Thyroid gland (tissue), 4 donors: Measurements from ENCODE around the gene MIDN. TPM values are rescaled to one million over a fixed set of nuclear protein-coding genes. Genes with fewer than 3 reads are reported as not detected.

ENCODE experiments used
- DNase-seq, 2 donors: peaks; one replicate each; pipeline ENCODE4 v3.0.0-alpha.2; 2019
- H3K27ac ChIP-seq, 3 donors: fragments of 200-600 bp; sonication (generic); 1 replicate in 2 of 3; 2 replicates in 1 of 3; pipeline ENCODE4 v1.5.1; 2016 to 2019; ENCODE audit warnings: mild to moderate bottlenecking in 1 of 3, moderate library complexity in 1 of 3
- H3K27me3 ChIP-seq: fragments of 200-600 bp; sonication (generic); one replicate; pipeline ENCODE4 v1.5.1; 2019
- H3K36me3 ChIP-seq, 2 donors: fragments of 200-600 bp; sonication (generic); one replicate each; pipeline ENCODE4 v1.5.1; 2016 to 2019
- H3K4me1 ChIP-seq, 2 donors: fragments of 200-600 bp; sonication (generic); one replicate each; pipeline ENCODE4 v1.5.1; 2017 to 2019
- H3K4me3 ChIP-seq, 3 donors: fragments of 200-600 bp; sonication (generic); replicated peaks in 1 of 3; 1 replicate in 2 of 3; 2 replicates in 1 of 3; pipeline ENCODE4 v1.5.1; 2016; ENCODE audit warnings: mild to moderate bottlenecking in 1 of 3
- H3K9me3 ChIP-seq: fragments of 200-600 bp; sonication (generic); one replicate; pipeline ENCODE4 v1.5.1; 2017
- POLR2A ChIP-seq, 2 donors: fragments of 450-650 bp; IDR thresholded peaks; one replicate each; pipeline ENCODE4 v1.6.1; 2017; ENCODE audit warnings: antibody characterized with exemption in 2 of 2, mild to moderate bottlenecking in 2 of 2, moderate library complexity in 1 of 2
- whole genome bisulfite sequencing, 2 donors: methylation state at CpG; one replicate each; pipeline ENCODE4 v1.1.5; 2017; 5-methylcytosine and 5-hydroxymethylcytosine counted together
- intact Hi-C: fragments of 100-400 bp; cut with DNase I; formaldehyde crosslinking; loops from one replicate; pipeline ENCODE4 v1.15.1; 2023
- total RNA-seq, 4 donors: library from RNA; depleted of rRNA; stranded (reverse); fragments of >200 nt; gene quantifications; one replicate each; pipeline ENCODE4 v1.2.3, GENCODE V29; 2016
- TF ChIP-seq, protein P1 (sequence below), 6 experiments: fragments of 200-600 bp in 3 of 6; fragments of 450-650 bp in 3 of 6; sonication (generic) in 3 of 6; IDR thresholded peaks; one replicate each; pipeline ENCODE4 v1.5.1; 2016 to 2019; ENCODE audit warnings: antibody characterized with exemption in 6 of 6, mild to moderate bottlenecking in 2 of 6, inconsistent platforms in 1 of 6, moderate library complexity in 1 of 6

Gene MIDN
- total RNA-seq, 4 donors from 2014 or later: 16.2 to 89.2 (median 17.9) TPM

DNA sequence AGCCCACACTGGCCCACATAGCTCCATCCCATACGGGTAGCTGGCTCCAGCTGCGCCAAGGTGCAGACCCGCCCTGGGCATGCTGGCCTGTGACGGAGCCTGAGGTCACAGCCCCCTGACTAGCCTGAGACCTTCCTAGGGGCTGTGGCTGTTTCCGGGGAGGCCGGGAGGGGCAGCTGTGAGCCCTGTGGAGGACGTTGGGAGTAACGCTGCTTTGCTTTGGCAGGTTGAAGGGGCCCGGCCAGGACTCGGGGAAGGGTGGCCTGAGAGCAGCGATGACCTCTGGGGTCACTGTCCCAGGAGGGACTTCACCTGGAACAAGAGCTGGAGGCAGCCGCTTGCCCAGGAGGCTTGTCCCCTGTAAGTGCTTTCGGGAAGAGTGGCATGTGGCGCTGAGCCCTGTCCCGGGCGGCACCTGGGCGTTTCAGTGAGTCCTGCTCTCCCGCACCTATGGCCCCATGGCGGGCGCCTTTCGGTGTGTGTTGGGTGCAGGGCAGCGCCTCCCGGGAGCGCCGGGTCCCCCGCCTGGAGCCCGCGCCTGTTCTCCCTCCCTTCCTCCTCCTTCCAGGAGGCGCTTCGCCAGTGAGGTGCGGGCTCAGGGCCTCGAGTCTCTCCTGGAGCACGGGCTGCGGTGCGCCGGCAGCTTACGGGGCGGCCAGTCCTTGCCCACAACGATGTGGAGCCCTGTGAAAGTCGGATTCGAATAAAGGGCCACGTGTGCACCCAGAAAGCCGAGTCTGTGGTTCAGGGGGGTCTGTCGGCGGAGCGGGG lies 25.9 kb downstream of the MIDN start:
- H3K27me3 ChIP-seq: no peaks in the 10 kb centered on the region
- WGBS, 2 donors: 88 to 89% methylated on average over 13 to 32 of the region's 46 CpGs
- no peaks in the 10 kb centered on the region for H3K9me3 ChIP-seq
- intact Hi-C loops: no loop called here
- H3K36me3 ChIP-seq: peaks cover 47 to 59% of the 10 kb centered on the region in 2 donors
- peak overlapping the region in 1 of 3 donors; percentile 74 for H3K4me3 ChIP-seq
- TF ChIP-seq POLR2A (IDR thresholded peaks at IDR 0.05): no peak
- TF ChIP-seq, protein P1, sequence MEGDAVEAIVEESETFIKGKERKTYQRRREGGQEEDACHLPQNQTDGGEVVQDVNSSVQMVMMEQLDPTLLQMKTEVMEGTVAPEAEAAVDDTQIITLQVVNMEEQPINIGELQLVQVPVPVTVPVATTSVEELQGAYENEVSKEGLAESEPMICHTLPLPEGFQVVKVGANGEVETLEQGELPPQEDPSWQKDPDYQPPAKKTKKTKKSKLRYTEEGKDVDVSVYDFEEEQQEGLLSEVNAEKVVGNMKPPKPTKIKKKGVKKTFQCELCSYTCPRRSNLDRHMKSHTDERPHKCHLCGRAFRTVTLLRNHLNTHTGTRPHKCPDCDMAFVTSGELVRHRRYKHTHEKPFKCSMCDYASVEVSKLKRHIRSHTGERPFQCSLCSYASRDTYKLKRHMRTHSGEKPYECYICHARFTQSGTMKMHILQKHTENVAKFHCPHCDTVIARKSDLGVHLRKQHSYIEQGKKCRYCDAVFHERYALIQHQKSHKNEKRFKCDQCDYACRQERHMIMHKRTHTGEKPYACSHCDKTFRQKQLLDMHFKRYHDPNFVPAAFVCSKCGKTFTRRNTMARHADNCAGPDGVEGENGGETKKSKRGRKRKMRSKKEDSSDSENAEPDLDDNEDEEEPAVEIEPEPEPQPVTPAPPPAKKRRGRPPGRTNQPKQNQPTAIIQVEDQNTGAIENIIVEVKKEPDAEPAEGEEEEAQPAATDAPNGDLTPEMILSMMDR (IDR thresholded peaks at IDR 0.05): no peak
- no peak for DNase-seq
- H3K4me1 ChIP-seq: peaks cover 38 to 59% of the 10 kb centered on the region in 2 donors
- peak overlapping the region; percentile 80 to 99 (median 98) for H3K27ac ChIP-seq

DNA sequence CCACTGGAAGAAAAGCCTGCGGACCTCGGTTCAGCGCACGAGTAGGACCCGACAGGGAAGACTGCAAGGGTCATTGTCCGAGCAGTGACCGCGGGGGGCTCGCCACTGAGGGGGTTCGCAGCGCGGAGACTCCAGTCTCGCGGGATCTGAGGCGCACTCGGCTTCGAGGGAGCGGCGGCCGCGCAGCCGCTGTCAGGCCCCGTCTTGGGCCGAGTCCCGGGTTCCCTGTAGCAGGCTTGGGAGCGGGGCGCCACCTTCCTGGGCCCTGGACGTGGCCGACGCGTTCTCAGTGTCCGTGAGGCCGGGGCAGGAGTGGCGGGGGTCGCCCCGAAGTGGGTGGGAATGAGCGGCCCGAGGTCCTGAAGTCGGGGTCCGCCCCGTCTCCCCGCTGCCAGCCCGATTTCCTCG lies 26.5 kb downstream of the MIDN start:
- WGBS, 2 donors: 36 to 60% methylated on average over 8 to 18 of the region's 44 CpGs
- Histone ChIP-seq H3K4me3 (peak overlapping the region in 1 of 3 donors; percentile 74), H3K27ac (peak overlapping the region; percentile 80 to 99 (median 98)), H3K27me3 (no peaks in the 10 kb centered on the region), H3K9me3 (no peaks in the 10 kb centered on the region), H3K36me3 (peaks cover 50 to 61% of the 10 kb centered on the region in 2 donors), H3K4me1 (peaks cover 38 to 59% of the 10 kb centered on the region in 2 donors)
- DNase-seq: no peak
- intact Hi-C loops: loop anchor here (5.0 kb wide), 1 partner anchor 132 kb away; the partner anchor contains the start of gene DAZAP1
- no peak for TF ChIP-seq POLR2A (IDR thresholded peaks at IDR 0.05)
- TF ChIP-seq, protein P1 (IDR thresholded peaks at IDR 0.05): no peak

DNA sequence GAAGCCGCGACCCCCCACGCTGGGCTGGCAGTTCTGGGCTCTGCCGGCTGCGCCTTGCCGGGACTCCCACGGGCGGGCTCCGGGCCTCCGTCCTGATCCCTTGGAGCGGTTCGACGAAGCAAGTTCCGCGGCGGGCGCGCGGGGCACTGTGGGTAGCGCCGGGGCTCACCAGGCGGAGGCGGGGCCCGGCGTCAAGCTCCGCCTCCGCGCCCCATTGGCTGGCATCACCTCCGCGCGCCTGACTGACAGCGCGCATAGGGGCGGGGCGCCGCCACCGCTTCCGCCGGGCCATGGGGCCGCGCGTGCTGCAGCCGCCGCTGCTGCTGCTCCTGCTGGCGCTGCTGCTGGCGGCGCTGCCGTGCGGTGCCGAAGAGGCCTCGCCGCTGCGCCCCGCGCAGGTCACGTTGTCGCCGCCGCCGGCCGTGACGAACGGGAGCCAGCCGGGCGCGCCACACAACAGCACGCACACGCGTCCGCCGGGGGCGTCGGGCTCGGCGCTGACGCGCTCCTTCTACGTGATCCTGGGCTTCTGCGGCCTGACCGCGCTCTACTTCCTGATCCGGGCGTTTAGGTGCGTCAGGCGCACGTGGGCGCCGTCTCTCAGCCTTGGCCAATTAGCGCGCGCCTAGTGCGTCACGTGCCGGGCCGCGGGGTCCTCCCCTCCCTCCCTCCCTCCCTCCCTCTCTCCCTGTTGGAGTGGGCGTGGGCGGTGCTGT lies 27.0 kb downstream of the MIDN start, which contains the start of gene FAM174C:
Gene FAM174C, plus strand, starts transcription at position 271 of the 716 bp plus-strand sequence. Its CDS starts 20 bp downstream, at position 291.
- peak in 1 of 2 donors; percentile 89 for TF ChIP-seq POLR2A (IDR thresholded peaks at IDR 0.05)
- TF ChIP-seq, protein P1 (IDR thresholded peaks at IDR 0.05): peak in 1 of 6 experiments; percentile 20
- peak within 1 kb of the TSS in 2 of 3 donors; percentile 46 to 74 for H3K4me3 ChIP-seq
- H3K36me3 ChIP-seq: peaks cover 50 to 57% of the 10 kb centered on the region in 2 donors
- H3K27ac ChIP-seq: peak within 1 kb of the TSS; percentile 80 to 99 (median 98)
- DNase-seq: peak; percentile 97 to 98
- 0 to 1% methylated on average over 15 of the region's 98 CpGs for WGBS, 2 donors
- no peaks in the 10 kb centered on the region for H3K27me3 ChIP-seq
- H3K4me1 ChIP-seq: peaks cover 35 to 53% of the 10 kb centered on the region in 2 donors
- intact Hi-C loops: loop anchor here (5.0 kb wide), 1 partner anchor 132 kb away; the partner anchor contains the start of gene DAZAP1
- no peaks in the 10 kb centered on the region for H3K9me3 ChIP-seq

DNA sequence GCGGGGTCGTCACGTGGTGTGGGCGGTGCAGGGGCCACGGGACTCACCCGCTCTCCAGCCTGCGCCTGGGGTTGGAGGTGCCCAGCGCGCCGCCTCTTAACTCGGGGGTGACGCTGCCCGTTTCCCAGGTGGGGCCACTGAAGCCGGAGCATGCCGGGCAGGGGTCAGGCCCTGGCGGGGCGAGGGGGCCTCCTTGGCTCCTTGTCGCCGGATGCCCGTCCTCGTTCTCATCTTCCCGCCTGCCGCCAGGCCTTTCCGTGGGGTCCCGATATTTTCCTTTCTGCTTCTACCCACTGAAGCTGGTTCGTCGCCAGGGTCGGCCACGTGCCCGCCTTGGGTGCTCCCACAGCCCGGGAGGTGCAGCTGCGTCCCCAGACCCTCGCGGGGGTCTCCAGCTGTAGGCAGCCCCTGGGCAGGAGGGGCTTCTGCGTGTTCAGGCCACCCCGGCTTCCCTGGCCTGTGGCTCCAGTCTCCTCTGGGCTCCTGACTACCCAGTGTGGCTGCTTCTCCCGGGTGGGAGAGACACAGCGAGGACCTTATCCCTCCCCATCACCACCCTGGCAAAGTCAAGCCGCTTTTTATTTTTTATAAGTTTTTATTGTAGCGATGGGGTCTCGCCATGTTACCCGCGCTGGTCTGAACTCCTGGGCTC lies 27.7 kb downstream of the MIDN start:
- peaks cover 28 to 46% of the 10 kb centered on the region in 2 donors for H3K4me1 ChIP-seq
- no peaks in the 10 kb centered on the region for H3K9me3 ChIP-seq
- peak overlapping the region; percentile 80 to 99 (median 98) for H3K27ac ChIP-seq
- H3K4me3 ChIP-seq: peak overlapping the region in 2 of 3 donors; percentile 46 to 74
- H3K36me3 ChIP-seq: peaks cover 47 to 50% of the 10 kb centered on the region in 2 donors
- DNase-seq: no peak
- intact Hi-C loops: loop anchor here (2.0 to 5.0 kb wide), 2 partner anchors 79 to 131 kb away; partner anchors contain the start of gene DAZAP1
- WGBS, 2 donors: 23 to 30% methylated on average over 19 to 26 of the region's 43 CpGs
- H3K27me3 ChIP-seq: no peaks in the 10 kb centered on the region
- TF ChIP-seq POLR2A (IDR thresholded peaks at IDR 0.05): no peak
- TF ChIP-seq, protein P1 (IDR thresholded peaks at IDR 0.05): no peak
